Astrocyte (in vitro differentiated cells and primary cell): Measurements from ENCODE around the gene FAM53C.

ENCODE experiments used
- EZH2 ChIP-seq: IDR thresholded peaks from 2 replicates; pipeline ENCODE4 v1.6.1; 2012; ENCODE audit warnings: mild to moderate bottlenecking, low read length, inconsistent platforms; ENCODE audit not compliant: insufficient read depth
- TF ChIP-seq, protein P1 (sequence below): IDR thresholded peaks from 2 replicates; pipeline ENCODE4 v1.5.1; 2011; ENCODE audit warnings: low read depth, mild to moderate bottlenecking, inconsistent platforms, low read length, moderate library complexity; ENCODE audit not compliant: insufficient read depth

DNA sequence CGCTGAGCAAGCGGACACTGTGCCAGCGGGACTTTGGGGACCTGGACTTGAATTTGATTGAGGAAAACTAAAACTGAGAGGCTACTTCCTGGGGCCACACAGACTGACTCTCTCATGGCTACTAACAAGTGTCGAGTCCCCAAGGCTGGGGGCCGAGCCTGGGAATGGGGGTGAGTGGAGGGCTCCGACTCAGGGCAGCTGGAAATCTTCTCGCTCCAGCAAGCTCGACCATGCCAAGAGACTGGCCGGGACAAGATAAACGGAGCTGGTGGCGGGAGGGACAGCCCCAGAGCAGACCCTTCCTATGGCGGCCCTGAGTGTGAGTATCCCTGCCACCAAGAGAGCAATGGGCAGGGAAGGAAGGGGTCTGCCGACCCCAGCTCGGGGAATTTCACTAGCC, 8.8 kb downstream of the FAM53C start:
- TF ChIP-seq, protein P1, sequence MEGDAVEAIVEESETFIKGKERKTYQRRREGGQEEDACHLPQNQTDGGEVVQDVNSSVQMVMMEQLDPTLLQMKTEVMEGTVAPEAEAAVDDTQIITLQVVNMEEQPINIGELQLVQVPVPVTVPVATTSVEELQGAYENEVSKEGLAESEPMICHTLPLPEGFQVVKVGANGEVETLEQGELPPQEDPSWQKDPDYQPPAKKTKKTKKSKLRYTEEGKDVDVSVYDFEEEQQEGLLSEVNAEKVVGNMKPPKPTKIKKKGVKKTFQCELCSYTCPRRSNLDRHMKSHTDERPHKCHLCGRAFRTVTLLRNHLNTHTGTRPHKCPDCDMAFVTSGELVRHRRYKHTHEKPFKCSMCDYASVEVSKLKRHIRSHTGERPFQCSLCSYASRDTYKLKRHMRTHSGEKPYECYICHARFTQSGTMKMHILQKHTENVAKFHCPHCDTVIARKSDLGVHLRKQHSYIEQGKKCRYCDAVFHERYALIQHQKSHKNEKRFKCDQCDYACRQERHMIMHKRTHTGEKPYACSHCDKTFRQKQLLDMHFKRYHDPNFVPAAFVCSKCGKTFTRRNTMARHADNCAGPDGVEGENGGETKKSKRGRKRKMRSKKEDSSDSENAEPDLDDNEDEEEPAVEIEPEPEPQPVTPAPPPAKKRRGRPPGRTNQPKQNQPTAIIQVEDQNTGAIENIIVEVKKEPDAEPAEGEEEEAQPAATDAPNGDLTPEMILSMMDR = no peak
- TF ChIP-seq EZH2 = no peak
